Measurements from ENCODE around the gene NHLRC2.

GRCh38 chr10:113822174-113822573, 32.3 kb upstream of the NHLRC2 start:
- TF ChIP-seq, protein P1, sequence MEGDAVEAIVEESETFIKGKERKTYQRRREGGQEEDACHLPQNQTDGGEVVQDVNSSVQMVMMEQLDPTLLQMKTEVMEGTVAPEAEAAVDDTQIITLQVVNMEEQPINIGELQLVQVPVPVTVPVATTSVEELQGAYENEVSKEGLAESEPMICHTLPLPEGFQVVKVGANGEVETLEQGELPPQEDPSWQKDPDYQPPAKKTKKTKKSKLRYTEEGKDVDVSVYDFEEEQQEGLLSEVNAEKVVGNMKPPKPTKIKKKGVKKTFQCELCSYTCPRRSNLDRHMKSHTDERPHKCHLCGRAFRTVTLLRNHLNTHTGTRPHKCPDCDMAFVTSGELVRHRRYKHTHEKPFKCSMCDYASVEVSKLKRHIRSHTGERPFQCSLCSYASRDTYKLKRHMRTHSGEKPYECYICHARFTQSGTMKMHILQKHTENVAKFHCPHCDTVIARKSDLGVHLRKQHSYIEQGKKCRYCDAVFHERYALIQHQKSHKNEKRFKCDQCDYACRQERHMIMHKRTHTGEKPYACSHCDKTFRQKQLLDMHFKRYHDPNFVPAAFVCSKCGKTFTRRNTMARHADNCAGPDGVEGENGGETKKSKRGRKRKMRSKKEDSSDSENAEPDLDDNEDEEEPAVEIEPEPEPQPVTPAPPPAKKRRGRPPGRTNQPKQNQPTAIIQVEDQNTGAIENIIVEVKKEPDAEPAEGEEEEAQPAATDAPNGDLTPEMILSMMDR (IDR thresholded peaks at IDR 0.05): no peak
- TF ChIP-seq POLR2A (IDR thresholded peaks at IDR 0.05): no peak

Measured in transverse colon (tissue), 3 donors.